ENCODE measurements around the gene FAM3C.

DNA sequence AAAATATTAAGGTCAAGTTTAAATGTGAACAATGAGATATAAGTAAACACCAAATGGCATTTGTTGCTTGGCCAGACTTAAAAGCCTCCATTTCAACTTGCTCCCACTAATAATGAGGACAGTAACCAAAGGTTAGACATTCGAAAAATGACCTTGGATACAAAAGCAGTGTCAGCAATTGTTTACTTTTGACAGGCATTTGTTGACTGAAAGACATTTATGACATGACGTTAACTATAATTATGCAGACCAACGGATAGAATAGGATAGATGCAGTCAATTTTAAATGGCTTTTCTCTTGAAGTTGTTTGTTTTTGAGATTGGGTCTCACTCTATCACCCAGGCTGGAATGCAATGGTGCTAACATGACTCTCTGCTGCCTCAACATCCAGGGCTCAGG, 73.6 kb downstream of the FAM3C start:
- TF ChIP-seq, protein P1, sequence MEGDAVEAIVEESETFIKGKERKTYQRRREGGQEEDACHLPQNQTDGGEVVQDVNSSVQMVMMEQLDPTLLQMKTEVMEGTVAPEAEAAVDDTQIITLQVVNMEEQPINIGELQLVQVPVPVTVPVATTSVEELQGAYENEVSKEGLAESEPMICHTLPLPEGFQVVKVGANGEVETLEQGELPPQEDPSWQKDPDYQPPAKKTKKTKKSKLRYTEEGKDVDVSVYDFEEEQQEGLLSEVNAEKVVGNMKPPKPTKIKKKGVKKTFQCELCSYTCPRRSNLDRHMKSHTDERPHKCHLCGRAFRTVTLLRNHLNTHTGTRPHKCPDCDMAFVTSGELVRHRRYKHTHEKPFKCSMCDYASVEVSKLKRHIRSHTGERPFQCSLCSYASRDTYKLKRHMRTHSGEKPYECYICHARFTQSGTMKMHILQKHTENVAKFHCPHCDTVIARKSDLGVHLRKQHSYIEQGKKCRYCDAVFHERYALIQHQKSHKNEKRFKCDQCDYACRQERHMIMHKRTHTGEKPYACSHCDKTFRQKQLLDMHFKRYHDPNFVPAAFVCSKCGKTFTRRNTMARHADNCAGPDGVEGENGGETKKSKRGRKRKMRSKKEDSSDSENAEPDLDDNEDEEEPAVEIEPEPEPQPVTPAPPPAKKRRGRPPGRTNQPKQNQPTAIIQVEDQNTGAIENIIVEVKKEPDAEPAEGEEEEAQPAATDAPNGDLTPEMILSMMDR (conservative IDR thresholded peaks at IDR 0.05 in 1 of 2, IDR thresholded peaks at IDR 0.05 in 1 of 2; ENCODE audit: low read depth in 1 of 2, low read length in 2 of 2): no peak
- TF ChIP-seq EZH2 (IDR thresholded peaks at IDR 0.05; ENCODE audit: low read length, missing control alignments): no peak
